ENCODE results near the gene SCUBE3. TPM values are rescaled to one million over a fixed set of nuclear protein-coding genes. Genes with fewer than 3 reads are reported as not detected.

SCUBE3 gene
- total and polyA plus RNA-seq, 2 of the 8 experiments (the other 6 are each of a cell fraction or from before 2014, with no cell fraction given): 0.80 to 1.0 TPM

- H2AFZ ChIP-seq (ENCODE audit: low read length): no peak overlapping the region
- no peak for FAIRE-seq
- H4K91ac ChIP-seq (replicated peaks; ENCODE audit: insufficient read length, low read length): no peak overlapping the region
- peak overlapping the region in 1 of 4 experiments; percentile 17; a peak in 1 of 8 replicates for H3K4me3 ChIP-seq (ENCODE audit: extremely low read depth in 1 of 4, insufficient read depth in 2 of 4, low read depth in 3 of 4, low read length in 4 of 4)
- H3K4me1 ChIP-seq (replicated peaks in 1 of 4; ENCODE audit: control insufficient read depth in 3 of 4, insufficient read depth in 4 of 4, low read length in 3 of 4): peaks cover 6 to 37% (median 21%) of the 10 kb centered on the region in 4 experiments
- H3K79me2 ChIP-seq (ENCODE audit: control insufficient read depth in 1 of 2, insufficient read depth in 2 of 2, low read length in 2 of 2): no peaks in the 10 kb centered on the region
- no peak overlapping the region for H3K56ac ChIP-seq (replicated peaks; ENCODE audit: insufficient read length, low read depth, low read length)
- H3K79me1 ChIP-seq (ENCODE audit: low read depth, low read length): no peaks in the 10 kb centered on the region
- peaks cover 2 to 32% (median 24%) of the 10 kb centered on the region in 4 experiments for H3K27me3 ChIP-seq (replicated peaks in 1 of 4; ENCODE audit: control insufficient read depth in 3 of 4, extremely low read depth in 1 of 4, insufficient read depth in 3 of 4, low read length in 3 of 4)
- H3K9me3 ChIP-seq (ENCODE audit: insufficient read depth in 2 of 2, low read depth in 1 of 2, low read length in 1 of 2): no peaks in the 10 kb centered on the region
- DNase-seq (ENCODE audit: low read depth in 1 of 2, low spot score in 2 of 2): no peak
- no peak overlapping the region for H3K23ac ChIP-seq (ENCODE audit: insufficient read length)
- no peak overlapping the region for H4K8ac ChIP-seq (ENCODE audit: extremely low read depth, insufficient read depth, low read length)
- peak overlapping the region in 1 of 2 experiments; percentile 41; a peak in 1 of 4 replicates for H3K4me2 ChIP-seq (ENCODE audit: insufficient read depth in 1 of 2, low read depth in 2 of 2, low read length in 2 of 2)
- no peak overlapping the region for H3K4ac ChIP-seq (replicated peaks; ENCODE audit: insufficient read length, low read depth, low read length)
- no peak overlapping the region; a peak in 1 of 7 replicates for H3K9ac ChIP-seq (replicated peaks in 1 of 4; ENCODE audit: extremely low read depth in 1 of 4, low read depth in 3 of 4, low read length in 3 of 4)
- H2BK20ac ChIP-seq (ENCODE audit: low read length): no peak overlapping the region
- no peak overlapping the region for H2BK5ac ChIP-seq (ENCODE audit: low read depth, low read length)
- no peak overlapping the region for H2BK15ac ChIP-seq (ENCODE audit: low read length)
- no peak overlapping the region for H3K27ac ChIP-seq (ENCODE audit: low read depth, low read length)
- TF ChIP-seq CEBPB (IDR thresholded peaks at IDR 0.05; ENCODE audit: low read depth, low read length) (no peak), POLR2AphosphoS5 (IDR thresholded peaks at IDR 0.05; ENCODE audit: low read depth, low read length) (no peak), ATF2 (IDR thresholded peaks at IDR 0.05; ENCODE audit: low read length) (no peak), GTF2F1 (IDR thresholded peaks at IDR 0.05; ENCODE audit: borderline replicate concordance, low read depth, low read length) (no peak), CTBP2 (IDR thresholded peaks at IDR 0.05; ENCODE audit: borderline replicate concordance, insufficient read depth, insufficient read length, low read length) (no peak), TCF12 (IDR thresholded peaks at IDR 0.05; ENCODE audit: low read depth, low read length) (no peak), ATF3 (IDR thresholded peaks at IDR 0.05; ENCODE audit: insufficient read depth, low read depth, low read length) (no peak), CHD2 (IDR thresholded peaks at IDR 0.05; ENCODE audit: low read length) (no peak), SP1 (IDR thresholded peaks at IDR 0.05; ENCODE audit: low read depth, low read length) (no peak), YY1 (IDR thresholded peaks at IDR 0.05; ENCODE audit: low read depth, low read length) (no peak), KDM1A (IDR thresholded peaks at IDR 0.05; ENCODE audit: borderline replicate concordance, low read length) (no peak), SIRT6 (IDR thresholded peaks at IDR 0.05; ENCODE audit: low read length) (no peak)
- H2BK120ac ChIP-seq (replicated peaks; ENCODE audit: low read depth, low read length): no peak overlapping the region
- peaks cover 26 to 28% of the 10 kb centered on the region in 2 experiments for H4K20me1 ChIP-seq (replicated peaks in 1 of 2; ENCODE audit: control insufficient read depth in 1 of 2, insufficient read depth in 2 of 2, low read length in 2 of 2)
- no peak overlapping the region for H3K18ac ChIP-seq (ENCODE audit: extremely low read depth, low read length)
- ChIA-PET POLR2A (ENCODE audit: partially characterized antibody) (interaction anchor here (0.8 to 2.4 kb wide), 3 partner anchors 12 to 23 kb away, joined by 3 to 9 read pairs (median 5); partner anchors contain the start of genes SCUBE3 and ZNF76), CTCF (ENCODE audit: partially characterized antibody) (interaction anchor here (0.8 to 9.6 kb wide), 3 partner anchors 50 to 183 kb away, joined by 3 to 118 read pairs (median 3); no protein-coding TSS in a partner anchor)
- H3K23me2 ChIP-seq (ENCODE audit: low read depth, low read length): no peaks in the 10 kb centered on the region
- no peak overlapping the region for H2AK5ac ChIP-seq (ENCODE audit: low read depth, low read length)
- 73% methylated on average over 5 of the region's 5 CpGs; no CpG with 5 or more reads in 1 of the 2 experiments for WGBS, 2 experiments (ENCODE audit: extremely low coverage in 1 of 2, insufficient coverage in 1 of 2, insufficient read length in 1 of 2, insufficient replicate concordance in 2 of 2, low coverage in 1 of 2, low lambda C conversion rate in 2 of 2, missing lambda C conversion rate in 1 of 2)
- no peak overlapping the region for H3K14ac ChIP-seq (ENCODE audit: insufficient read length)
- no peak overlapping the region for H4K5ac ChIP-seq (ENCODE audit: insufficient read length, low read depth, low read length)
- no peak overlapping the region for H2BK12ac ChIP-seq (ENCODE audit: low read depth, low read length)
- no peaks in the 10 kb centered on the region; a peak in 1 of 8 replicates for H3K36me3 ChIP-seq (ENCODE audit: control insufficient read depth in 2 of 4, insufficient read depth in 4 of 4, low read length in 3 of 4)
Measured at GRCh38 chr6:35236223-35236622, 22.5 kb downstream of the SCUBE3 start.

Data from H1 (cell line).